ENCODE measurements around the gene IPCEF1.

DNA sequence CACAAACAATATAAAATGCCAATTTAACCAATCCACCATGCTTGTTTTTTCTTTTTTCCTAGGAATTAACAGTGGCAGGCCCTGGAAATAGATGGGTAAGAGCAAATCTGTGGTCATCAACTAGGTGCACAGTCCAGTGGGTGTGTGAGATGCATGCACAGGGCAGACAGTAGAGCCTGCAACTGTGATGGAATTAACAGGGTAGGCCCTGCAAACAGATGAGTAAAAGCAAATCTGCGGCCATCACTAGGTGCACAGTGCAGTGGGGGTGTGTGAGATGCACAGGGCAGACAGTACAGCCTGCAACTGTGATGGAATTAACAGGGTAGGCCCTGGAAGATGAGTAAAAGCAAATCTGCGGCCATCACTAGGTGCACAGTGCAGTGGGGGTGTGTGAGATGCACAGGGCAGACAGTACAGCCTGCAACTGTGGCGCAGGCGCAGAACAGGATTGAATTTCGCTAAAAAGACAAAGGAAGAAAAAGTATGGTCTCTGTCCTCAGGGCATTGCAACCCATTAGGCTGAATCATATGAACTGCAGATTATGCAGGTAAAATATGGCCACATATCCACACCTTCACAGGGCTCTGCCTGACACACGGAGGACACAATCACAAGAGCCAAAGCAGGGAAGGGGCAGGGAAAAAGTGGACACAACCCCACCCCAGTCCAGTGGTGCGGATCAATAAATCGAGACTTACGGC, 41.0 kb upstream of the IPCEF1 start:
- TF ChIP-seq, protein P1, sequence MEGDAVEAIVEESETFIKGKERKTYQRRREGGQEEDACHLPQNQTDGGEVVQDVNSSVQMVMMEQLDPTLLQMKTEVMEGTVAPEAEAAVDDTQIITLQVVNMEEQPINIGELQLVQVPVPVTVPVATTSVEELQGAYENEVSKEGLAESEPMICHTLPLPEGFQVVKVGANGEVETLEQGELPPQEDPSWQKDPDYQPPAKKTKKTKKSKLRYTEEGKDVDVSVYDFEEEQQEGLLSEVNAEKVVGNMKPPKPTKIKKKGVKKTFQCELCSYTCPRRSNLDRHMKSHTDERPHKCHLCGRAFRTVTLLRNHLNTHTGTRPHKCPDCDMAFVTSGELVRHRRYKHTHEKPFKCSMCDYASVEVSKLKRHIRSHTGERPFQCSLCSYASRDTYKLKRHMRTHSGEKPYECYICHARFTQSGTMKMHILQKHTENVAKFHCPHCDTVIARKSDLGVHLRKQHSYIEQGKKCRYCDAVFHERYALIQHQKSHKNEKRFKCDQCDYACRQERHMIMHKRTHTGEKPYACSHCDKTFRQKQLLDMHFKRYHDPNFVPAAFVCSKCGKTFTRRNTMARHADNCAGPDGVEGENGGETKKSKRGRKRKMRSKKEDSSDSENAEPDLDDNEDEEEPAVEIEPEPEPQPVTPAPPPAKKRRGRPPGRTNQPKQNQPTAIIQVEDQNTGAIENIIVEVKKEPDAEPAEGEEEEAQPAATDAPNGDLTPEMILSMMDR (IDR thresholded peaks at IDR 0.05): no peak
- TF ChIP-seq POLR2A (IDR thresholded peaks at IDR 0.05) (no peak), EP300 (IDR thresholded peaks at IDR 0.05) (no peak)

Data from tibial nerve (tissue), 4 donors.